HG02970 (cell line): ENCODE measurements around the gene ABHD4.
"Not testable (repeated sequence)": the region's sequence is repeated elsewhere in the genome, so short reads cannot be mapped to it uniquely, and the experiment has no call there.

Experiments used
- ATAC-seq: cut with Tn5 transposase; IDR thresholded peaks from one replicate; pipeline ENCODE4 v1.9.1; 2021; ENCODE audit warnings: mild to moderate bottlenecking, moderate library complexity, moderate number of reproducible peaks; ENCODE audit not compliant: unreplicated experiment, low FRiP score

The ABHD4 gene

DNA sequence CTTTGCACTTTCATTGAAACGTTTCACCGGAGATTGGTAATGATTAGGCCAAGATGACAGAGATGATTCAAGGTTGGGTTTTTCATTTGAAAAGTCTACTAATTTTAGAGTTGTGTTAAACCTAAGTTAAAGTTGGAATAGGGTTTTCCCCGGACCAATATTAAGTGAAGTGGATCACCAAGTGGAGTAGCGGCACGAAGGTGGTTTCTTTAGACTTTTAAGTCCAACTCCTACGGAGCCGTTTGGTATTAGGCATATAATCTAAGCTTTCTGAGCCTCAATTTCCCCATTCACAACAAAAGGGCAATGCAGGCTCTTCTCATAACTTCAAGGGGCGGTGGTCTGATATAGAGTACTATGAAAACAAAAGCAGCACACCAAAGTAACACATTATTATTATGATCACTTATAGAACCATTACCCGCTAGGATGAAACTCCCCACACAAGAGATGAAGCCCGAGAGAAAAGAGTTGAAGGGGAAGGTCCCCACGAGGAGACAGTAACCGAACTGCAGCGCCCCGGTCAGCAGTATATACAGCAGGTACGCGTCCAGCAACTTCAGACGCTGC lies 9.5 kb upstream of the ABHD4 start:
- ATAC-seq = peak; percentile 3

DNA sequence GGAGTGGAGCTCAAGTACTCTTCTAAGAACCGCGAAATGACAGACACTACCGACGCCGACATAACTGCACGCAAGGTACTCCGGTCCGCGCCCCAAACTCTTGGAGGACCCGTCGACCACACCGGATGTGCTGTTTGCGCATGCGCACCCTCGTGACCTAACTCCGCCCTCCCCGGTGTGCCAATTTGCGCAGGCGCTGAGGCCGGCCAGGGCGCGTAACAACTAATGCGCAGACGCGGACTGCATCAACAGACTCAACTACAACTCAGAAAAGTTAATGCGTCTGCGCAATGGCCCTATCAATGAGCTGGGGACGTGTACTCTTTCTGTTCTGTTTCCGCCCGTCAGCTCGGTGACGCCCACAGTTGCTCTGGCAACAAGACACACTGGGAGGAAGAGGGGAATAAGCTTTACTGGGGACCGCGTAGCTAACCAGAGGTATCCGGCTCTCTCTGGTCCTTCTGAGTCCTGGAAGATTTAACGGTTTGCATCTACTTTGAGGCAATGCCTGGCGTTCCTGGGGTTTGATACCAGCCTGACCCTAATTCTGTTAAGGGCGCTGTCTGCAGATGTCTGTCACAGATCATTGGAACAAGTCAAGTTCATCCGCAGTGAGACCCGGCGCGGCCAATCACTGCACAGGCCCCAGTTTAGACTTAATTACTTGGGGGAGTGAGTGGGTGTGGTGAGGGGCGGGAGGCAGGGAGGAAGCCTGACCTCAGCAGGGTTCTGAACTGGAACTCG lies 8.8 kb upstream of the ABHD4 start, which contains the start of gene DAD1:
Gene DAD1, minus strand, starts transcription at position 129 of the 744 bp plus-strand sequence. Its CDS starts 67 bp downstream, at position 62.
- peak; percentile 91 for ATAC-seq

DNA sequence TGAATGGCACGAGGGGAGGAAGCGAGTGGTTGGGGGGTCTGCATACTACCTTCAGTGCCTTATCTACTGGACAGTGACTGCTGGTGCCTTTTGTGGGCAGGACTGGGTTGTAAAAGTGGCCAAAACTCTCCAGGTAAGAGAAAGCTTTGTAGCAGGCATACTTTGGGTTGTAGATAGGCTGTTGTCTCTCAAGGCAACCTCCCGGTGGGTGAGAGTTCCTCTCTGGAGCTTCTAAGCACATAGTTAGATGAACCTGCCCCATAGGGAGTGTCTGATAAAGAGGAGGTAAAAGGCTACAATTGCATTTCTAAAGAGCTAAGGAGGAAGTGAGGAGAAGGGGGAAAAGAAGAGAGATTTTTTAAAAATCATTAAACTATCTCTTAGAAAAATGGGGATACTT lies 4.9 kb upstream of the ABHD4 start:
- ATAC-seq = no peak

- ATAC-seq = no peak
Measured at GRCh38 chr14:22593601-22594000, 4.5 kb upstream of the ABHD4 start.

GRCh38 chr14:22594156-22594716 lies 3.9 kb upstream of the ABHD4 start:
- no peak for ATAC-seq

DNA sequence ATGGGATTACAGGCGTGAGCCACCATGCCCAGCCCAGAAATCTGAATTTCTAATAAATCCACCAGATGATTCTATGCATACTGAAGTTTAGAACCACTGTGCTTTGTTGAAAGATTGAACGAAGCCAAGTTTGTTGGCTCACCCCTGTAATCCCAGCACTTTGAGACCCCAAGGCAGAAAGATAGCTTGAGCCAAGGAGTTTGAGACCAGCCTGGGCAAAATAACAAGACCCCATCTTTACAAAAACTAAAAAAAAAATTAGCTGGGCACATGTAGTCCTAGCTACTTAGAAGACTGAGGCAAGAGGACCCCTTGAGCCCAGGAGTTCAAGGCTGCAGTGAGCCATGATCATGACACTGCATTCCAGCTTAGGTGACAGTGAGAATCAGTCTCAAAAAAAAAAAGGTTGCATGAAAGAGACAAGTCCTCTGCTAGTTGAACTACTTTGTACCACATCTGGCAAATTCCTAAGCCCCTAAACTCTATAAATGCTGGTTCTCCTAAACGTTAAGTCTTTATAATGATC lies 1.7 kb upstream of the ABHD4 start:
- ATAC-seq = no peak

- no peak for ATAC-seq
Measured at GRCh38 chr14:22597265-22597664, 835 bp upstream of the ABHD4 start.

GRCh38 chr14:22597771-22598098 lies 365 bp upstream of the ABHD4 start:
- no peak for ATAC-seq

GRCh38 chr14:22598896-22599244 lies 770 bp downstream of the ABHD4 start:
- no peak for ATAC-seq

GRCh38 chr14:22599349-22599748 lies 1.2 kb downstream of the ABHD4 start:
- ATAC-seq = no peak

DNA sequence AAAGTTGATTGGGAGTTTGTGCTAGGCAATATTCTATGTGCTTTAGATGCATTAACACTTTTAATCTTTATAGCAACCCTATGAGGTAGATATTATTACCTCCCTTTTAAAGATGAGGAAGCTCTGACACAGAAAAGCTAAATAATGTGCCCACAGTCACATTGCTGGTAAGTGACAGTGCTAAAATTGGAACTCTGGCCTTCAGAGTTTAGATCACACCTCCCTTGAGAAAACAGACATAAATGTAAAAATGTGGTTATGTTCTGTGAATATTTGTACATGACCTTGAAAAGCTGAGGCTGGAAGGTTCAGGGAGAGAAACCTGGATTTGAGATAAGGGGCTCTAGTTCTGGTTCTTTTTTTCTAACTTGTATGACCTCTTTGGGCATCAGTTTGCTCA lies 1.9 kb downstream of the ABHD4 start:
- ATAC-seq = no peak

DNA sequence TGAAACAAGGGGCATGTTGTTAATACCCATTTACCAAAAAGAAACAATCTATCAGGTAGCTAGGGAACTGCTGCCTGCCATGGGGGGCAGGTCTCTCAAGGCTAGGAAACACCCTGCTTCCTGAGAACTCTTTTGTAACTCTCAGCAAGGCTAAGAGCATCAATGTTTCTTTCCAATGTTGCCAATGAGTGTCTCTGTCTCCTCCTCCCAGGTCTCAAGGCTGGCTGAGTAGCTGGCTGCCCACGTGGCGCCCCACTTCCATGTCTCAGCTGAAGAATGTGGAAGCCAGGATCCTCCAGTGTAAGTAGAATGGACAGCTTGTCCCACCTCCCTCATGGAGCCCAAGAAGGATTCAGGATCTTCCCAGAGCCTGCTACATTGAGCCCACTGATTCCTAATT lies 3.4 kb downstream of the ABHD4 start:
- no peak for ATAC-seq

DNA sequence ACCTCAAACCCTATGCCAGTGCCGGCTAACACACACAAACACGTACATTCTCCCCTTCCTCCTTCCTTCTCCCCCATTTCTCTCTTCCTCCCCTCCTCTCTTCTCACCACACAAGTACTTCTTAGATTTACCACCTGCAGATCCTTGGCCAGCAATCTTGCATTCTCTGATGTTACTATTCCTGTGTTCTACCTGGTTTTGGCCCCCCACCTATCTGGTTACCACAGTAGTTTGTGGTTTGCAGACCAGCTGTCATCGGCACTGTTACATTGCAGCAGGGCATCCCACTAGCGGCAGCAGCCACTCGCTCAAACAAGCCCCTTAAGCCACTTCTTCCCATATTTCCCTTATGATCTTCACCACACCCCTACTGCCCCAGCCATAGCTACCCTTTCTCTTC lies 3.9 kb downstream of the ABHD4 start:
- ATAC-seq = no peak

DNA sequence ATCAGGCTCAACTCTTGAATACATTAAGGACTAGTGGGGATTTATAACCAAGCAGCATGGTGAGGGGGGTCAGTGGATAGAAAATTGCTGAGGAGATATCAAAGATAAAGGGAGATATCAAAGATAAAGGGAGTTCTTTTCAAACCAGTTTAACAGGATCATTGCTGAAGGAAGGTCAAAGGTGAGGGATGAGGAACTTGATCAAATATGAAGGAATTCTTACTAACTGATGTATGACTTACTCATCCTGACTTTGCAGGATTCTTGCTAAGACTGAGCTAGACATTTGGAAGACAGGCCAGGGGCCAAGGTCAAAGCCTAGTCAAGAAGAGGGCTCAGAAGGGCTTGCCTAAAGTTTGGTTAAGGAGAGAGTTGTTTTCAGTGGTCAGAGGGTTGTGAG lies 4.8 kb downstream of the ABHD4 start:
- no peak for ATAC-seq

- ATAC-seq = no peak
Measured at GRCh38 chr14:22606380-22606779, 8.3 kb downstream of the ABHD4 start.

DNA sequence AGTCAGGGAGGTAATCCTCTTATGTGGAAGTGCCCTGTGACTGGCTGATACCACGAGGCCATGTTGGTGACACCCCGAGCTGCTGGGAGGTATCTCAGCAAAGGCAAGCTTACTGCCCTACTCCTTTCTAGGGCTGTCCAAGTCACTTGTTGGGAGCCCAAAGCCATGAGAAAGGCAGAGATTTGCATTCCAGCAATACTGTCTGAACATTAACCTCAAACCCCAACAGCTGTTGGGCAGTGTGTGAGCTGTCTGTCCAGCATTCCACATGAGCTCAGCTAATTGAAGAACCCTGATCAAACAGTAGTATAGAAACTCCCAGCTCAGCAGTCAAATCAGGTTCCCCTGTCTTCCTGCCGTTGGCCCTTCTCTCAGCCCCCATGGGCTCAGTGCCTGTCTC lies 9.2 kb downstream of the ABHD4 start:
- ATAC-seq = no peak

- ATAC-seq = no peak
Measured at GRCh38 chr14:22610931-22611330, 12.8 kb downstream of the ABHD4 start.

DNA sequence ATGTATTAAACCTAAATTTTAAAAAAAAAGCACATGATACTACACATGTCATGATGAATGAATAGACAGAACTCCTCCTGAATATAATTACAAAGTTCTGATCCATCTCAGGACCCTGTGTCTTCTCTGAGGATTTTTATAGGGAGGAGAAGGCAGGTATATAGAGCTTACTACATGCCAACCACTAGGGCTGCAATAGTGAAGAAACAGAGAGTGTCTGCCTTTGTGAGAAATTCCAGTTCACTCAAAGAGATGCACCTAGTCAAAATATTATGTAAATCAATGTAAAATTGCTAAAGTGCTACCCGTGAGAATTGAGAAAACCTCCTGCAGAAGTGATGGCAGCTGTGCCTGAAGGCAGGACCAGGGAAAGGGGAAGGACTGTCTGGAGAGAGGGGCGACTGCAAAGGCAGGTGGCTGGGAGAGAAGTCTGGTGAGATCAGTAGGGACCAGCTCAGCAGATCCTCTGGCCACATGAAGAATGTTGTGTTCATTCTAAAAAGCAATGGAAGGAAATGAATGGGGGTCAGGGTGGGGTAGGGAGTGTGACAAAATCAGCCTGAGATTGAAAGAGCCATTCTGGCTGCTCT lies 15.1 kb downstream of the ABHD4 start:
- ATAC-seq = no peak

DNA sequence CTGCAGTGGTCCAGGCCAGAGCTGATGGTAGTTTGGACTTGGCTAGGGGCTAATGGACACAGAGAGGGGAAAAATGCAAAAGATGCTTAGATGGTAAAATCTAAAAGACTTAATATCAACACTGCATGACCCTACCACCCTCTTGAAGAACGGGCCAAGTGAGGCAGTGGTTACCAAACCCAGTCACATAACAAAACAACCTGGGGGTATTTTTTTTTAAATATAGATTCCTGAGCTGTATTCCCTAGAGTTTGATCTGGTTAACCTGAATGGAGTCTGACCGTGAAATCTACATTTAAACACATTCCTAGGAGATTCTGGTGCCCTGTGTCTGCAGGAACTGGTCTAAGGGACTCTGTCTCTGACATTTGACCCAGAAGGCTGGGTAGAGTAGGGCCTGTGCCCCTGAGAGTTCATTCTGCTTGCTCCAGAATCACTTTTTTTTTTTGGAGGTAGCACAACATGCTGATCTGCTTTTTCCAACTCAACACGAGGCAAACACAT lies 15.7 kb downstream of the ABHD4 start:
- ATAC-seq = no peak

- no peak for ATAC-seq
Measured at GRCh38 chr14:22614240-22614799, 16.2 kb downstream of the ABHD4 start.

DNA sequence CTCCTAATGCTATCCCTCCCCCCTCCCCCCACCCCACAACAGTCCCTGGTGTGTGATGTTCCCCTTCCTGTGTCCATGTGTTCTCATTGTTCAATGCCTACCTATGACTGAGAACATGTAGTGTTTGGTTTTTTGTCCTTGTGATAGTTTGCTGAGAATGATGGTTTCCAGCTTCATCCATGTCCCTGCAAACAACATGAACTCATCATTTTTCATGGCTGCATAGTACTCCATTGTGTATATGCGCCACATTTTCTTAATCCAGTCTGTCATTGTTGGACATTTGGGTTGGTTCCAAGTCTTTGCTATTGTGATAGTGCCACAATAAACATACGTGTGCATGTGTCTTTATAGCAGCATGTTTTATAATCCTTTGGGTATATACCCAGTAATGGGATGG lies 17.7 kb downstream of the ABHD4 start:
- ATAC-seq = not testable (repeated sequence)
